HS-27A (cell line): ENCODE data around the gene C6orf15.

Experiments
- DNase-seq: peaks from one replicate; pipeline ENCODE4 v3.0.0-alpha.2; 2012; ENCODE audit warnings: low read depth, missing footprints

The C6orf15 gene

DNA sequence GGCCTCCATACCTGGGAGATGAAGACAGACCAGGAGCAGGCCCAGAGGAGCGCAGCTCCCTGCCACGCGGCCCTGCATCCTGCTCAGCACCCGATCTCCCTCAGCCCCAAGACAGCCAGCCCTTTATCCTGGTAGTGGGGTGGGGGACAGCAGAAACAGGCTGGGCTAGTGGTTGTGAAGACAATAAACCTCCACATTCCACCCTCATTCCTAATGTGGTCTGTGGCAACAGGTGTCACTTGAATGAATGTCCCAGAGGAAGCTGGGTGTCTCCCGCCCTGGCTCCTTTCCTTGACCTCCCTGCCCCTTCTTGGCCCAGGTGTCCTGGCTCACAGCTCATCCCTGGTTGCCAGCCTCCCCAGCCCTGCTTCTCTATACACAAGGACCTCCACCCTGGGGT, at the start of gene C6orf15:
TSS of gene C6orf15 (minus strand) at position 98 of the 400 bp plus-strand sequence. CDS start at position 78, 20 bp downstream.
- no peak for DNase-seq

DNA sequence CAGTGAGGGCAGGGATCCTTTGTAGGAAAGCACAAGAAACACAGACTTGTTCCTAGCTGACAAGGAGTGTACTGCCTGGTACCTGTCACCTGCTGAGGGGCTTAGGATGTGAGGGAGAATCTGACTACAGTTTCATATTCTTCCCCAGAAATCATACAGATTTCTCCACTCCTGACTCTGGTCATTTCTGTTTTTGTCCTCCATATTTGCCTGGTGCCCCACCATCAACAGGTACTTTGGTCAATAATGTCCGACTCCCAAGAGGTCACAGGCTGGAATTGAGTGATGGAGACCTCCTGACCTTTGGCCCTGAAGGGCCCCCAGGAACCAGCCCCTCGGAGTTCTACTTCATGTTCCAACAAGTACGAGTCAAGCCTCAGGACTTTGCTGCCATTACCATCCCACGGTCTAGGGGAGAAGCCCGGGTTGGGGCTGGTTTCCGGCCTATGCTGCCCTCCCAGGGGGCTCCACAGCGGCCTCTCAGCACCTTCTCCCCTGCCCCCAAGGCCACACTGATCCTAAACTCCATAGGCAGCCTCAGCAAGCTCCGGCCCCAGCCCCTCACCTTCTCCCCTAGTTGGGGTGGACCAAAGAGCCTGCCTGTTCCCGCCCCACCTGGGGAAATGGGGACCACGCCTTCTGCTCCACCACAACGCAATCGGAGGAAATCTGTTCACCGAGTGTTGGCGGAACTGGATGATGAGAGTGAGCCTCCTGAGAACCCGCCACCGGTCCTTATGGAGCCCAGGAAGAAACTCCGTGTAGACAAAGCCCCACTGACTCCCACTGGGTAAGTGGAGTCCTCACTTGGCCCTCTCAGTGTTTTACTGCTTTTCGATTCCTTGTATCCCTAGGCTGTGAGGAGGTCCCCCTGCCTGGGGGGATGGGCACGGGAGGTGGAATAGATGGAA, 49.1 kb upstream of the C6orf15 start:
- no peak for DNase-seq

DNA sequence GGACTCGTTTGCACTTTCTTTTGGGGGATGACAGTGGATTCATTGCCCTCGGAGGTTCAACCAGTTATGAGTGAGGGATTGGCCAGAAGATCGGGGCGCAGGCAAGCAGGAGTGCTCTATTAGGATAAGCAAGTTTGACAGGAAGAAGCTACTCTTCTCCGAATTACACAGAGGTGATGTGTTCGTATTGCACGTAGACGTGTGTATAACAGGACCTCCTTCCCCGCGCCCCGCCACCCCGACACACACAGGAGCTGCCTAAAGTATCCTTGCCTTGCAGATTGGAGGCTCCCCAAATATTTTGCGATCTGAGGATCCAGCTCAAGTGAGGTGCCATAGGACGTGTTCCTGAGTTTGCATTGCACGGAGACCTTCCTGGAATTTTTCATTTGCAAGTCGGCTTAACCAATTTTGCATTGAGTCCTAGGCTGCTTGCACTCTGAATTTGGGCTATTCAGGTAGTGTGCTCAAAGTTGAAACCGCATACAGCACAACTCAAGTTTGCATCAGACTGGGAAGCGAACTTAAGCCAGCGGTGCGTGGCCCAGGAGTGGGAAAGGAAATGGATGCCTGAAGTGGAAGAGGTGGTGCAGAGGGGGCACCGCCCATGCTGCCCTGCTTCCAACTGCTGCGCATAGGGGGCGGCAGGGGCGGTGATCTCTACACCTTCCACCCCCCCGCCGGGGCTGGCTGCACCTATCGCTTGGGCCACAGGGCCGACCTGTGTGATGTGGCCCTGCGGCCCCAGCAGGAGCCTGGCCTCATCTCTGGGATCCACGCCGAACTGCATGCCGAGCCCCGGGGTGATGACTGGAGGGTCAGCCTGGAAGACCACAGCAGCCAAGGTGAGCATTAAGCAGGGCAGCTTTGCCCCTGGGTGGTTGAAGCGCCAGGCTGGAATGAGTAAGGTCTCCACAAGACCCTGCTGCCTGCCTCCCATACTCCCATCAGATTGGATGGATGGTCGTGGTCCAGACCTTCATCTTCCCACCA, 46.8 kb upstream of the C6orf15 start:
- DNase-seq = no peak

GRCh38 chr6:31158140-31158862, 45.9 kb upstream of the C6orf15 start, which contains the start of gene TCF19:
Gene TCF19 (plus strand): TSS chr6:31158589. CDS start chr6:31159470, 881 bp downstream.
- peak; percentile 99 for DNase-seq

- DNase-seq = no peak
These were observed 45.3 kb upstream of the C6orf15 start, which contains the start of gene CCHCR1 for GRCh38 chr6:31157513-31158139. Gene CCHCR1 (minus strand): TSS chr6:31157802. CDS start chr6:31157600, 202 bp downstream.

- DNase-seq = no peak
These were observed 44.3 kb upstream of the C6orf15 start for GRCh38 chr6:31156641-31157040.

- DNase-seq = no peak
These were observed 42.1 kb upstream of the C6orf15 start for GRCh38 chr6:31154436-31154835.

DNA sequence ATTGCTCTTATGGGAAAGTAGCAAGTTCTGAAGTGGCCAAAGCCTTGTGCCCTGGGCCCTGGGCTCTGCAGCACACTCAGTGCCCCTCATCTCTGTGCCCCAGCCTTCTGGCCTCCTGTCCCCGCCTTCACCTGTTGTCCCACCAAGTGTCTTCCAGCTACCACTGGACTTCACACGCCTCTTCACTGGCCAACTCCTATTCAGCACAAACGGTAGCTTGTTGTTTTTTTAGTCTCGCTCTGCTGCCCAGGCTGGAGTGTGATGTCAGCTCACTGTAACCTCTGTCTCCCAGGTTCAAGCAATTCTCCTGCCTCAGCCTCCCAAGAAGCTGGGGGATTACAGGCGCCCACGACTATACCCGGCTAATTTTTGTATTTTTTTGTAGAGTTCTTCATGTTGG, 40.4 kb upstream of the C6orf15 start:
- DNase-seq = no peak

GRCh38 chr6:31149827-31150447, 37.6 kb upstream of the C6orf15 start:
- DNase-seq = no peak

- DNase-seq = no peak
These were observed 33.0 kb upstream of the C6orf15 start for GRCh38 chr6:31145386-31145785.

DNA sequence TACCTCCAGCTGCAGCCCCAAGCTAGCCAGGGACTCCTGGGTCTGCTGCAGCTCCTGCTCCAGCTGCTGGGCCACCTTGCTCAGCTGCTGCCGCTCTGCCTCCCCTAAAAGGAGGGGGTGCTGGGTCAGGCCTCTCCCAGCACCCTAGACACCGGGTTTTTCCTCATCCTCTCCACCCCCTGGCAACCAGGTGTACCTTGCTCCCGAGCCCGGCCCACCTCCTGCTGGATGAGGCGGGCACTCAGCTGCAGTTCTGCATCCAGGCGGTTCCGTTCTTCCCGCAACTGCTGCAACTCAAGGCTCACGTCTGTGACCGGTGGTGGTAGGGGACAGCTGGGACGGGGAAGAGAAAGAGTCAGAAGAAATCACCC, 32.6 kb upstream of the C6orf15 start:
- DNase-seq = no peak

DNA sequence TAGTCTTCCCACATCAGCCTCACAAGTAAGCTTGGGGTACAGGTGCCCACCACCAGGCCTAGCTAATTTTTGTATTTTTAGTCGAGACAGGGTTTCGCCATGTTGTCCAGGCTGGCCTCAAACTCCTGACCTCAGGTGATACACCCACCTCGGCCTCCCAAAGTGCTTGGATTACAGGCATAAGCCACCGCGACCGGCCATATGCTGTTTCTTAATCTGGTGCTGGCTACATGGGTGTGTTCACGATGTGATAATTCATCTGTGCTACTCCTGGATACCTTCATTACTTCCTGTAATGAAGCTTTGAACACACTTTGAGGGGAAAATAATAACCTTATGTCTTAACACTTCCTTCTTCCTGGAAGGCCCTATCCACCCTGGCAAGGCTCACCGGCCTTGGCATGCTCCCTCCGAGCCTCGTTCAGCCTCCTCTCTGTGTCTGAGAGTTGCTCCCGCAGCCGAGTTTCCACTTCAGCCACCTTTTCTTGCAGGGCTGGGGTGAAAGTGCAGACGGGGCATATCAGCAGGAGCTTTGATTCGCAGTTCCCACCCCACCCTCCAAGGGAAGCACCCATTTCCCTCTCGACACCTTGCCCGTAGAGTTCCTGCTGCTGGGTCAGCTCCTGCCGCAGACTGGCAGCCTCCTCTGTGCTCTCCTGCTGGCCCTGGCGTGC, 32.1 kb upstream of the C6orf15 start:
- DNase-seq = no peak

GRCh38 chr6:31143148-31143547, 30.8 kb upstream of the C6orf15 start:
- DNase-seq = no peak

GRCh38 chr6:31142361-31142761, 30.0 kb upstream of the C6orf15 start:
- DNase-seq = no peak

- no peak for DNase-seq
These were observed 28.3 kb upstream of the C6orf15 start for GRCh38 chr6:31140643-31141042.

DNA sequence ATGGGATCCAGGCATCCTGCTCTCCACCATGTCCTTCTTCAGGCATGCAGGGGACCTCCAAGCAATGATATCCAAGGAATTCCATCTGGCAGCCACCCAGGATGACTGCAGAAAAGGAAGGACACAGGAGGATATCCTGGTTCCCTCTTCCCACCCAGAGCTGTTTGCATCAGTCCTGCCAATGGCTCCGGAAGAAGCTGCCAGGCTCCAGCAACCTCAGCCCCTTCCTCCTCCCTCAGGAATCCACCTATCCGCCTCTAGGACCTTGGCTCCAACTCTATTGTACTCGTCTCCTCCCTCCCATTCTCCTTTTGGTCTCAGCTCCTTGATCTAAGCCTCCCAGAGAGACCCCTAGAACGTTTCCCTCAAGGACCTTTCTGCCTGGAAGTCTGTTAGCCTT, 27.2 kb upstream of the C6orf15 start:
- DNase-seq = no peak

DNA sequence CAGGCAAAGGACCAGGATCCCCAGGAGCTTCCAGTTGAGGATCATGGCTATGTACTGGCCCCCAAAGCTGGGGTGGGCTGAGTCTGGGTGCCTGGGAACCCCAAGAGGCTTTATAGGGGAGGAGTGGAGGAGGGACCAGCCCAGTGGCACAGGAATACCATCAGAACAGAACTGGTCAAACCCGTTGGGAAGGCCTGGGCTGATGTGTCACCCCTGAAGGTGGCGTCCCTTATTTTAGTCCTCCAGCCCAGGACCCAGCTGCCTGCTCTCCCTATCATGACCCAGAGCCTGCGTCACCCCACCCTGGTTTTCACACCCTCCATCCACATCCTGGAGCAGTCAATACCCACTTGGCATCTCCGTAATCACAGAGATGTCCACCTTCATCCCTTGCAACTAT, 26.6 kb upstream of the C6orf15 start, which contains the start of gene PSORS1C2:
TSS of gene PSORS1C2 (minus strand) at position 85 of the 400 bp plus-strand sequence. CDS start at position 45, 40 bp downstream.
- DNase-seq = no peak

DNA sequence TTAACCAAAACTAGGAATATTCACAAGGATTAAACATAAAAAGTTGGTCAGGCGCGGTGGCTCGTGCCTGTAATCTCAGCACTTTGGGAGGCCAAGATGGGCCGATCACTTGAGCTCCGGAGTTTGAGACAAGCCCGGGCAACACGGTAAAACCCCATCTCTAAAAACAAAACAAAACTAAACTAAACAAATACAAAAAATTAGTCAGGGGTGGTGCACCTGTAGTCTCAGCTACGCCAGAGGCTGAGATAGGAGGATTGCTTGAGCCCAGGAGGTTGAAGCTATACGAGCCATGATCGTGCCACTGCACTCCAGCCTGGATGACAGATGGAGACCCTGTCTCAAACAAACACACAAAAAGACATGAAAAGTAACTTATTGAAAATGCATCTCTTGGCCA, 23.3 kb upstream of the C6orf15 start:
- no peak for DNase-seq

DNA sequence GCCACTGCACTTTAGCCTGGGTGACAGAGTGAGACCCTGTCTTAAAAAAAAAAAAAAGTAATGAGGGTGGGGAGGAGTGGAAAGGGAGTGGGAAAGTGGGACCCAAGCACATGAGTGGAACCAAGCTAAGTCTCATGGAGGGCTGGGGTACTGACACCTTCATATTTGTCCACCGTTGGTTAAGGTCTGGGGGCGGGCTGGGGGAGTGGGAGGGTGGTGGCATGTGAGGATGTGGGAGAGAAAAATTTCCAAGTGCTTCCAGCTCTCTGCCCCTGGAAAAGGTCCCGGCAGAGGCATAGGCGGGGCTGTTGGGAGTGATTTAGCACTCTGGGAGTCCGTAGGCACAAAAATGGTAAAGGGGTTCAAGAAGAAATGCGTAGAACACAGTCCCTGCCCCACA, 20.4 kb upstream of the C6orf15 start:
- no peak for DNase-seq

GRCh38 chr6:31131595-31131994, 19.2 kb upstream of the C6orf15 start:
- DNase-seq = no peak
